ENCODE measurements around the gene RPUSD1.

DNA sequence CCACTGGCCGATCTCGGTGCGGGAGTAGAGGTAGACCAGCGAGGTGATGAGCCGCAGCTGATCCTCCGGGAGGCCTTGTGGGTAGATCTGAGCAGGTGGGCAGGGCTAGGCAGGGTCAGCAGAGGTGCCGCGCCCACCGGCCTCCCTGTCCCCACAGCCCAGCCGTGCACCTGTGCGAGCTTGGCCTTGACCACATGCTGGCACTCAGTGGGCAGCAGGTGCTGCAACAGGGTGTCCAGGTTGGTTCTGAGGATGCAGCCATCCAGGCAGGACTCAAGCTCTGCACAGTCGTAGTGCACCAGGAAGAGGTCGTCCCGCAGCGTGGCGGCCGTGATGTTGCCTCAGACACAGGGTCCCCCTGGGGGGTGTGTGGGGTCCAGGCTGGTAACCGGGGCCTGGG is 15.2 kb downstream of the RPUSD1 start:
- TF ChIP-seq SUZ12 (IDR thresholded peaks at IDR 0.05; ENCODE audit: low read depth, low read length) (no peak), CTCF (CRISPR knock-in tag; IDR thresholded peaks at IDR 0.05) (no peak), ZNF3 (CRISPR knock-in tag; IDR thresholded peaks at IDR 0.05) (no peak), DPF2 (CRISPR knock-in tag; IDR thresholded peaks at IDR 0.05; ENCODE audit: borderline replicate concordance, low read depth) (no peak), MLX (CRISPR knock-in tag; IDR thresholded peaks at IDR 0.05) (no peak), MXI1 (IDR thresholded peaks at IDR 0.05; ENCODE audit: borderline replicate concordance, low read depth, low read length) (no peak), ASH2L (IDR thresholded peaks at IDR 0.05; ENCODE audit: insufficient read length, low read depth, low read length) (no peak), EZH2 (conservative IDR thresholded peaks at IDR 0.05; ENCODE audit: low read depth, low read length) (no peak), SMAD1 (CRISPR knock-in tag; IDR thresholded peaks at IDR 0.05; ENCODE audit: borderline replicate concordance, low read depth) (no peak), SIN3A (IDR thresholded peaks at IDR 0.05; ENCODE audit: borderline replicate concordance, low read depth, low read length) (no peak)
- TF ChIP-seq, protein P1, sequence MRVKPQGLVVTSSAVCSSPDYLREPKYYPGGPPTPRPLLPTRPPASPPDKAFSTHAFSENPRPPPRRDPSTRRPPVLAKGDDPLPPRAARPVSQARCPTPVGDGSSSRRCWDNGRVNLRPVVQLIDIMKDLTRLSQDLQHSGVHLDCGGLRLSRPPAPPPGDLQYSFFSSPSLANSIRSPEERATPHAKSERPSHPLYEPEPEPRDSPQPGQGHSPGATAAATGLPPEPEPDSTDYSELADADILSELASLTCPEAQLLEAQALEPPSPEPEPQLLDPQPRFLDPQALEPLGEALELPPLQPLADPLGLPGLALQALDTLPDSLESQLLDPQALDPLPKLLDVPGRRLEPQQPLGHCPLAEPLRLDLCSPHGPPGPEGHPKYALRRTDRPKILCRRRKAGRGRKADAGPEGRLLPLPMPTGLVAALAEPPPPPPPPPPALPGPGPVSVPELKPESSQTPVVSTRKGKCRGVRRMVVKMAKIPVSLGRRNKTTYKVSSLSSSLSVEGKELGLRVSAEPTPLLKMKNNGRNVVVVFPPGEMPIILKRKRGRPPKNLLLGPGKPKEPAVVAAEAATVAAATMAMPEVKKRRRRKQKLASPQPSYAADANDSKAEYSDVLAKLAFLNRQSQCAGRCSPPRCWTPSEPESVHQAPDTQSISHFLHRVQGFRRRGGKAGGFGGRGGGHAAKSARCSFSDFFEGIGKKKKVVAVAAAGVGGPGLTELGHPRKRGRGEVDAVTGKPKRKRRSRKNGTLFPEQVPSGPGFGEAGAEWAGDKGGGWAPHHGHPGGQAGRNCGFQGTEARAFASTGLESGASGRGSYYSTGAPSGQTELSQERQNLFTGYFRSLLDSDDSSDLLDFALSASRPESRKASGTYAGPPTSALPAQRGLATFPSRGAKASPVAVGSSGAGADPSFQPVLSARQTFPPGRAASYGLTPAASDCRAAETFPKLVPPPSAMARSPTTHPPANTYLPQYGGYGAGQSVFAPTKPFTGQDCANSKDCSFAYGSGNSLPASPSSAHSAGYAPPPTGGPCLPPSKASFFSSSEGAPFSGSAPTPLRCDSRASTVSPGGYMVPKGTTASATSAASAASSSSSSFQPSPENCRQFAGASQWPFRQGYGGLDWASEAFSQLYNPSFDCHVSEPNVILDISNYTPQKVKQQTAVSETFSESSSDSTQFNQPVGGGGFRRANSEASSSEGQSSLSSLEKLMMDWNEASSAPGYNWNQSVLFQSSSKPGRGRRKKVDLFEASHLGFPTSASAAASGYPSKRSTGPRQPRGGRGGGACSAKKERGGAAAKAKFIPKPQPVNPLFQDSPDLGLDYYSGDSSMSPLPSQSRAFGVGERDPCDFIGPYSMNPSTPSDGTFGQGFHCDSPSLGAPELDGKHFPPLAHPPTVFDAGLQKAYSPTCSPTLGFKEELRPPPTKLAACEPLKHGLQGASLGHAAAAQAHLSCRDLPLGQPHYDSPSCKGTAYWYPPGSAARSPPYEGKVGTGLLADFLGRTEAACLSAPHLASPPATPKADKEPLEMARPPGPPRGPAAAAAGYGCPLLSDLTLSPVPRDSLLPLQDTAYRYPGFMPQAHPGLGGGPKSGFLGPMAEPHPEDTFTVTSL (CRISPR knock-in tag; IDR thresholded peaks at IDR 0.05; ENCODE audit: borderline replicate concordance): no peak
- TF ChIP-seq, protein P2, sequence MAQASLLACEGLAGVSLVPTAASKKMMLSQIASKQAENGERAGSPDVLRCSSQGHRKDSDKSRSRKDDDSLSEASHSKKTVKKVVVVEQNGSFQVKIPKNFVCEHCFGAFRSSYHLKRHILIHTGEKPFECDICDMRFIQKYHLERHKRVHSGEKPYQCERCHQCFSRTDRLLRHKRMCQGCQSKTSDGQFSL (CRISPR knock-in tag; IDR thresholded peaks at IDR 0.05): no peak
- TF ChIP-seq, protein P3, sequence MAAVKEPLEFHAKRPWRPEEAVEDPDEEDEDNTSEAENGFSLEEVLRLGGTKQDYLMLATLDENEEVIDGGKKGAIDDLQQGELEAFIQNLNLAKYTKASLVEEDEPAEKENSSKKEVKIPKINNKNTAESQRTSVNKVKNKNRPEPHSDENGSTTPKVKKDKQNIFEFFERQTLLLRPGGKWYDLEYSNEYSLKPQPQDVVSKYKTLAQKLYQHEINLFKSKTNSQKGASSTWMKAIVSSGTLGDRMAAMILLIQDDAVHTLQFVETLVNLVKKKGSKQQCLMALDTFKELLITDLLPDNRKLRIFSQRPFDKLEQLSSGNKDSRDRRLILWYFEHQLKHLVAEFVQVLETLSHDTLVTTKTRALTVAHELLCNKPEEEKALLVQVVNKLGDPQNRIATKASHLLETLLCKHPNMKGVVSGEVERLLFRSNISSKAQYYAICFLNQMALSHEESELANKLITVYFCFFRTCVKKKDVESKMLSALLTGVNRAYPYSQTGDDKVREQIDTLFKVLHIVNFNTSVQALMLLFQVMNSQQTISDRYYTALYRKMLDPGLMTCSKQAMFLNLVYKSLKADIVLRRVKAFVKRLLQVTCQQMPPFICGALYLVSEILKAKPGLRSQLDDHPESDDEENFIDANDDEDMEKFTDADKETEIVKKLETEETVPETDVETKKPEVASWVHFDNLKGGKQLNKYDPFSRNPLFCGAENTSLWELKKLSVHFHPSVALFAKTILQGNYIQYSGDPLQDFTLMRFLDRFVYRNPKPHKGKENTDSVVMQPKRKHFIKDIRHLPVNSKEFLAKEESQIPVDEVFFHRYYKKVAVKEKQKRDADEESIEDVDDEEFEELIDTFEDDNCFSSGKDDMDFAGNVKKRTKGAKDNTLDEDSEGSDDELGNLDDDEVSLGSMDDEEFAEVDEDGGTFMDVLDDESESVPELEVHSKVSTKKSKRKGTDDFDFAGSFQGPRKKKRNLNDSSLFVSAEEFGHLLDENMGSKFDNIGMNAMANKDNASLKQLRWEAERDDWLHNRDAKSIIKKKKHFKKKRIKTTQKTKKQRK (IDR thresholded peaks at IDR 0.05; ENCODE audit: low read length): no peak
